BLaER1 (cell line): ENCODE results near the gene ADAT3.
"Not testable (repeated sequence)": the region's sequence is repeated elsewhere in the genome, so short reads cannot be mapped to it uniquely, and the experiment has no call there.

Experiments
- H3K27ac ChIP-seq: shearing (Covaris generic); formaldehyde crosslinking; 2 replicates; pipeline ENCODE4 v1.8.1; 2022
- H3K27me3 ChIP-seq: shearing (Covaris generic); formaldehyde crosslinking; 2 replicates; pipeline ENCODE4 v1.8.1; 2022
- H3K36me3 ChIP-seq: shearing (Covaris generic); formaldehyde crosslinking; 2 replicates; pipeline ENCODE4 v1.8.1; 2022
- H3K4me1 ChIP-seq: shearing (Covaris generic); formaldehyde crosslinking; 2 replicates; pipeline ENCODE4 v1.8.1; 2022
- H3K4me2 ChIP-seq: shearing (Covaris generic); formaldehyde crosslinking; 2 replicates; pipeline ENCODE4 v1.8.1; 2022
- H3K4me3 ChIP-seq: shearing (Covaris generic); formaldehyde crosslinking; 2 replicates; pipeline ENCODE4 v1.8.1; 2022
- H3K9ac ChIP-seq: shearing (Covaris generic); formaldehyde crosslinking; 2 replicates; pipeline ENCODE4 v1.8.1; 2022
- H3K9me3 ChIP-seq: shearing (Covaris generic); formaldehyde crosslinking; 2 replicates; pipeline ENCODE4 v1.8.1; 2022
- H4K20me1 ChIP-seq: shearing (Covaris generic); formaldehyde crosslinking; 2 replicates; pipeline ENCODE4 v1.8.1; 2022
- Cebpa-rat ChIP-seq: shearing (Covaris generic); IDR thresholded peaks from 2 replicates; pipeline ENCODE4 v1.8.1; 2022

Gene ADAT3

GRCh38 chr19:1875646-1876495 lies 29.3 kb upstream of the ADAT3 start:
- H3K4me2 ChIP-seq: peak overlapping the region; percentile 100
- peaks cover 48% of the 10 kb centered on the region for H3K4me1 ChIP-seq
- no peaks in the 10 kb centered on the region for H3K9me3 ChIP-seq
- peak overlapping the region; percentile 99 for H3K4me3 ChIP-seq
- no peak for TF ChIP-seq Cebpa-rat
- H3K9ac ChIP-seq: peak overlapping the region; percentile 98
- peaks cover 59% of the 10 kb centered on the region for H4K20me1 ChIP-seq
- H3K27ac ChIP-seq: peak overlapping the region; percentile 98
- peaks cover 38% of the 10 kb centered on the region for H3K36me3 ChIP-seq
- no peaks in the 10 kb centered on the region for H3K27me3 ChIP-seq

GRCh38 chr19:1876496-1877279 lies 28.5 kb upstream of the ADAT3 start:
- Histone ChIP-seq H3K4me2 (peak overlapping the region; percentile 100), H3K27ac (peak overlapping the region; percentile 98), H3K9ac (peak overlapping the region; percentile 98), H3K4me1 (peaks cover 52% of the 10 kb centered on the region), H4K20me1 (peaks cover 55% of the 10 kb centered on the region), H3K36me3 (peaks cover 32% of the 10 kb centered on the region), H3K4me3 (peak overlapping the region; percentile 99)
- not testable (repeated sequence) for H3K27me3 ChIP-seq, H3K9me3 ChIP-seq

- Histone ChIP-seq H3K36me3 (peaks cover 29% of the 10 kb centered on the region), H4K20me1 (peaks cover 51% of the 10 kb centered on the region), H3K4me1 (peaks cover 55% of the 10 kb centered on the region)
- not testable (repeated sequence) for H3K4me2 ChIP-seq, H3K27me3 ChIP-seq, H3K9me3 ChIP-seq, H3K27ac ChIP-seq, H3K9ac ChIP-seq, H3K4me3 ChIP-seq
Measured at GRCh38 chr19:1877280-1877660, 27.9 kb upstream of the ADAT3 start.

- Histone ChIP-seq H3K4me1 (peaks cover 55% of the 10 kb centered on the region), H4K20me1 (peaks cover 51% of the 10 kb centered on the region), H3K36me3 (peaks cover 16% of the 10 kb centered on the region)
- H3K27ac ChIP-seq, H3K27me3 ChIP-seq, H3K4me2 ChIP-seq, H3K9ac ChIP-seq, H3K4me3 ChIP-seq, H3K9me3 ChIP-seq: not testable (repeated sequence)
Measured at GRCh38 chr19:1878583-1878982, 26.6 kb upstream of the ADAT3 start.

GRCh38 chr19:1879982-1880381 lies 25.2 kb upstream of the ADAT3 start:
- H4K20me1 ChIP-seq: peaks cover 51% of the 10 kb centered on the region
- H3K9ac ChIP-seq: peak overlapping the region; percentile 34; the same call in 1 of the 2 replicates

GRCh38 chr19:1880611-1881392 lies 24.4 kb upstream of the ADAT3 start:
- H3K4me2 ChIP-seq: peak overlapping the region; percentile 39
- H3K36me3 ChIP-seq: peaks cover 12% of the 10 kb centered on the region
- peak overlapping the region; percentile 34 for H3K9ac ChIP-seq
- H3K27me3 ChIP-seq: no peaks in the 10 kb centered on the region
- H4K20me1 ChIP-seq: peaks cover 43% of the 10 kb centered on the region
- no peak overlapping the region for H3K4me3 ChIP-seq
- no peaks in the 10 kb centered on the region for H3K9me3 ChIP-seq
- peaks cover 57% of the 10 kb centered on the region for H3K4me1 ChIP-seq
- TF ChIP-seq Cebpa-rat: no peak
- peak overlapping the region; percentile 41 for H3K27ac ChIP-seq

More at GRCh38 chr19:1879982-1880381, 25.2 kb upstream of the ADAT3 start:
- Histone ChIP-seq H3K27ac (peak overlapping the region; percentile 41; the same call in 1 of the 2 replicates), H3K4me1 (peaks cover 55% of the 10 kb centered on the region), H3K36me3 (peaks cover 12% of the 10 kb centered on the region), H3K4me2 (peak overlapping the region; percentile 39)
- not testable (repeated sequence) for H3K4me3 ChIP-seq, H3K9me3 ChIP-seq, H3K27me3 ChIP-seq

- H3K9ac ChIP-seq: peak overlapping the region; percentile 96
- H3K27ac ChIP-seq: peak overlapping the region; percentile 92
- H3K9me3 ChIP-seq, H3K27me3 ChIP-seq: not testable (repeated sequence)
- H4K20me1 ChIP-seq: peaks cover 42% of the 10 kb centered on the region
- peak overlapping the region; percentile 99 for H3K4me2 ChIP-seq
- H3K4me3 ChIP-seq: peak overlapping the region; percentile 99
- H3K36me3 ChIP-seq: peaks cover 12% of the 10 kb centered on the region
- H3K4me1 ChIP-seq: peaks cover 61% of the 10 kb centered on the region
Measured at GRCh38 chr19:1881393-1882088, 23.7 kb upstream of the ADAT3 start.

- H3K4me2 ChIP-seq: peak overlapping the region; percentile 99
Measured at GRCh38 chr19:1882089-1882785, 23.0 kb upstream of the ADAT3 start.

More at GRCh38 chr19:1882089-1882785, 23.0 kb upstream of the ADAT3 start:
- peak overlapping the region; percentile 99 for H3K4me3 ChIP-seq
- peaks cover 42% of the 10 kb centered on the region for H4K20me1 ChIP-seq
- peaks cover 64% of the 10 kb centered on the region for H3K4me1 ChIP-seq
- no peaks in the 10 kb centered on the region for H3K9me3 ChIP-seq
- no peak for TF ChIP-seq Cebpa-rat
- peak overlapping the region; percentile 96 for H3K9ac ChIP-seq
- H3K27ac ChIP-seq: peak overlapping the region; percentile 92
- no peaks in the 10 kb centered on the region for H3K27me3 ChIP-seq
- H3K36me3 ChIP-seq: peaks cover 12% of the 10 kb centered on the region
